ENCODE data around the gene DGKI. TPM values are rescaled to one million over a fixed set of nuclear protein-coding genes. Genes with fewer than 3 reads are reported as not detected.

Gene DGKI
- total RNA-seq, 1 experiment from 2014 or later: 0.55 TPM

- H2BK5ac ChIP-seq (ENCODE audit: insufficient read length, low read length): no peak overlapping the region
- no peak overlapping the region for H2BK12ac ChIP-seq (ENCODE audit: insufficient read length, low read depth, low read length)
- no peak overlapping the region for H2BK15ac ChIP-seq (ENCODE audit: low read depth, low read length)
- no peaks in the 10 kb centered on the region for H3K79me2 ChIP-seq (ENCODE audit: insufficient read depth, low read length)
- H3K36me3 Mint-ChIP-seq (ENCODE audit: insufficient read depth in 1 of 3, low read depth in 3 of 3): no peaks in the 10 kb centered on the region; a peak in 1 of 7 replicates
- H3T11ph ChIP-seq (ENCODE audit: low read length): no peak overlapping the region
- no peak overlapping the region for H2AFZ ChIP-seq (ENCODE audit: low read length)
- H3K9me3 ChIP-seq (ENCODE audit: control insufficient read depth, low read depth, low read length): no peaks in the 10 kb centered on the region
- no peak overlapping the region for H3K18ac ChIP-seq (ENCODE audit: insufficient read length, low read depth, low read length)
- no peaks in the 10 kb centered on the region for H4K20me1 ChIP-seq (ENCODE audit: control insufficient read depth, insufficient read depth, insufficient read length)
- H3K27ac Mint-ChIP-seq: no peak overlapping the region
- no peaks in the 10 kb centered on the region for H3K27me3 Mint-ChIP-seq (ENCODE audit: low read depth)
- H3K79me1 ChIP-seq (ENCODE audit: insufficient read depth, low read depth, low read length, poor library complexity, severe bottlenecking): no peaks in the 10 kb centered on the region
- H4K8ac ChIP-seq (replicated peaks; ENCODE audit: insufficient read length, low read depth, low read length): no peak overlapping the region
- H3K4ac ChIP-seq (ENCODE audit: low read depth, low read length): no peak overlapping the region
- H3K14ac ChIP-seq (ENCODE audit: insufficient read depth, low read length): no peak overlapping the region
- no peak overlapping the region for H3K27ac ChIP-seq (ENCODE audit: insufficient read length, low read depth, low read length)
- no peak overlapping the region for H4K5ac ChIP-seq (ENCODE audit: insufficient read length, low read depth, low read length)
- H2BK20ac ChIP-seq (ENCODE audit: low read depth, low read length, poor library complexity, severe bottlenecking): no peak overlapping the region
- no peak overlapping the region for H4K91ac ChIP-seq (ENCODE audit: insufficient read length, low read depth, low read length)
- H3K56ac ChIP-seq (ENCODE audit: insufficient read length, low read depth, low read length): no peak overlapping the region
- peaks cover 0 to 2% of the 10 kb centered on the region in 2 experiments; a peak in 3 of 4 replicates for H3K4me1 Mint-ChIP-seq
- H3K4me3 Mint-ChIP-seq: no peak overlapping the region
- H3K9ac ChIP-seq (ENCODE audit: extremely low read depth, insufficient read length, low read length): no peak overlapping the region
- no peak overlapping the region for H2AK5ac ChIP-seq (ENCODE audit: insufficient read length, low read length)
- TF ChIP-seq CTCF (conservative IDR thresholded peaks at IDR 0.05): no peak
- no peaks in the 10 kb centered on the region for H3K27me3 ChIP-seq (ENCODE audit: insufficient read depth, low read length)
- H3K9me3 Mint-ChIP-seq: peaks cover 0 to 2% of the 10 kb centered on the region in 2 experiments; a peak in 1 of 5 replicates
- no peak for DNase-seq
- WGBS (ENCODE audit: extremely low coverage, insufficient read length, low lambda C conversion rate): no CpG with 5 or more reads among the region's 1 CpG
- H3K23me2 ChIP-seq (ENCODE audit: insufficient read length, low read depth, low read length, poor library complexity, severe bottlenecking): no peaks in the 10 kb centered on the region
- H3K4me1 ChIP-seq (ENCODE audit: insufficient read depth, low read length): no peaks in the 10 kb centered on the region
- no peak overlapping the region for H3K4me2 ChIP-seq (ENCODE audit: insufficient read depth, insufficient read length, low read length)
- H3K23ac ChIP-seq (ENCODE audit: insufficient read length, low read depth, low read length): no peak overlapping the region
- no peak overlapping the region for H2BK120ac ChIP-seq (ENCODE audit: low read depth, low read length, poor library complexity, severe bottlenecking)
Measured at GRCh38 chr7:137445268-137445667, 401.5 kb downstream of the DGKI start.
